ENCODE measurements around the gene CCDC134.

The CCDC134 gene

DNA sequence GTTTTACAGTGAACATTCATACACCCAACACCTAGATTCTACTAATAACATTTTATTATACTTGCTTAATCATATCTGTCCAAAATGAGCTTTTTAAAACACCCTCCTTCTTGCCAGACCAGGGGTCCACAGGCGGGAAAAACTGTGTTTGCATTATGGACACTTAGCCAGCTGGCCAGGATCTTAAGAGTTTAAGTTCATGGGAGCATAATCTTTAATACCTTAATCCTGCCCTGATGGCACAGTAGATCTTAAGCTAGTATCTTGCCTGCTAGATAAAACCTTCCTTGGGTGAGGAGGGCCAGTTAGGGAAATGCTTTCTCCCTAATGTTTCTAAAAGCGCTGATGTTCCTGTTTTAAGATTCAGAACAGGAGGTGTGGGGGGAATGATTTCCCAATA lies 13.1 kb upstream of the CCDC134 start:
- DNase-seq (ENCODE audit: low read depth) = no peak

DNA sequence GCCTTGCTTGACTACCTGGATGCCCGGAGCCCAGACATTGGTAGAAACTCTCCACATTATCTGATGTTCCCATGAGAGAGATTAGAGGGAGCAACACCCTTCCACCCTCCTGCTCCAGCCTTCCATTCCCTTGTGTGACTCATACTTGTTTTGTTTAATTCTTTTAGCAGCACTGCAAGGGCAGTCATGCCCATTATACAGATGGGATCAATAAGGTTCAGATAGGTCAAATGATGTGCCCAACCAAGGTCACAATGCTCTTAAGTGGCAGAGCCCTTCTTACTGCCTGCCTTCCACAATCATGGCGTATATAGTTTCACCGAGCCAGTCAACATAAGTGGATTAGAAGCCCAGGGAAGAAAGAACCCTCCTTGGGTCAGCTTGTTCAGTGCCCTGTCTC lies 6.6 kb upstream of the CCDC134 start:
- DNase-seq (ENCODE audit: low read depth) = no peak

DNA sequence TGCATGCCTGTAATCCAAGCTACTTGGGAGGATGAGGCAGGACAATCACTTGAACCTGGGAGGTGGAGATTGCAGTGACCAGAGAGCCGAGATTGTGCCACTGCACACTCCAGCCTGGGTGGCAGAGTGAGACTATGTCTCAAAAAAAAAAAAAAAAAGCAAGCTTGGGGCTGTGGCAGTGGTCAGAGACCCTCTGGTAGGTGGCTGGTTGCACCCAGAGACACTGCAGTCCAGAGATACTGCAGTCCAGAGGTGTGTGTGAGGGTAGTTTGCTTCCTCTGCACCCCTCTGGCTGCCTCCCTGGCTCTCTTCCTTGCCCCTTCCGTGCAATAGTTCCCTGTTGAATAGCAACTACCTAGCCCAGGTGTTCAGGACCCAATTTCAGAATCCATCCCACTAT lies 1.7 kb upstream of the CCDC134 start:
- DNase-seq (ENCODE audit: low read depth) = no peak

DNA sequence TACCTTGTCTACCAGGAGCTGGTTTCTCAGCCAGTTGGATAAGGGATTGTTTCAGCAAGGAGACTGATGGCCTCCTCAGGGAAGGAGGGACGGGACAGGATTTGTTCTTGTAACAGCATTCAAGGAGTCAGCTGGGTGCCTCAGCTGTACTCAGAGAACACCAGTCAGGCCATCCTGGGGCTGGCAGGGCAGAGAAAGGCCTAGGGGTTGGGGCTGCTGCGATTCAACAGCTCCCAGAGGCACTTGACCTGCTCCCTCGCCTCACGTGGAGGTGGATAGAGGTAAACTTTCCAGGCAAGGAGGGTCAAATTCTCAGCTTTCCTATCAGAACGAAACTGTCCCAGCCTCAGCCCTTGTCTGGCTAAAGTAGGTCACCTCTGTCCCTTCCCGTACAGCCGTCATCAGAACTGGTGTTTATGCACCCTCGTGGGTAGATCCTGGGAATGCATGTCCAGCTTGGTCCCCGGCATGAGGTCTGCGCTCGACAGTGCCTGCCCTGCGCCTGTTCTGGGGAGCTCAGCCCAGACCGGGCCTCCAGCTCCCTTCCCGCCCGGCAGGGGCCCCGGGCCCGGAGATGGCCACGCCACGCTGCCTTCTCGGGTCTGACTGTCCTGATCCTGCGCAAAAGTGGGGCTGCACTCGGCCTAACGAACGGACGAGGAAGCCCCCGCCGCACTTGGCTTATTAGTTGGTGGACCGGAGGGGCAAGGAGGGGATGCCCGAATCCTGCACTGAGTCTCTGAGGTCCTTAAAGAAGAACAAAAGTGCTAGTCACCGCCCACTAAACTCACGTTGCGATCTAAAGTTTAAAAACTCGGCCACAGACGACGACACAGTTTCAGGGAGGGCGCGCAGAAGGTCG lies 762 bp upstream of the CCDC134 start:
- peak; percentile 32 for DNase-seq (ENCODE audit: low read depth)

DNA sequence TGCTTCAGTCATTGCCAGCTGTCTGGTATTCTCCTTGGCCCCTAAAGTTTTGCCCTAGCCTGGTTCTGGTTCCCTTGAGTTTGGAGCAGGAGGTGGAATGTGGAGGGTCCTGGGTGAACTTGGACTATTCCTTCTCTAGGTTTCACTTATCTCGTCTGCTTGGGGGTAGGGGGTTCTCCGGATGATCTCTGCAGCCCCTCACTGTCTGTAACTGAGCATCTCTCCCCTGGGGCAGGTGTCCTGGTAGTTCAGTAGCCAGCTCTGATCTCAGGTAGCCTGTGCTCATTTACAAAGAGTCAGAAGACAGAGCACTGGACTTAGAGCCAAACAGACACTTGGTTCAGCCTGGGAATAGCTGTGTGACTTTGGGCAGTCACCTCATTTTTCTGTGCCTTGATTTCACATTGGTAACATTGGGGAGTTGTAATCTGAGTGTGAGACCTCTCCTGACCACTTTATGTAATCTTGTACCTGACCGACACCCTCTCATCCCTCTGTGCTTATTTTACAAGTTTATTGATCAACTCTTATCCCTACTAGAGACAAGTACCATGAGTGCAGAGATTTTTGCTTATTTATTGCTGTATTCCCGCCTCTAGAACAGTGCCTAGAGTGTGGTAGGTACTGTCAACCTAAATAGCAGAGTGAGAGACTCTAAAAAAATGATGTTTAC lies 804 bp downstream of the CCDC134 start:
- DNase-seq (ENCODE audit: low read depth) = no peak

DNA sequence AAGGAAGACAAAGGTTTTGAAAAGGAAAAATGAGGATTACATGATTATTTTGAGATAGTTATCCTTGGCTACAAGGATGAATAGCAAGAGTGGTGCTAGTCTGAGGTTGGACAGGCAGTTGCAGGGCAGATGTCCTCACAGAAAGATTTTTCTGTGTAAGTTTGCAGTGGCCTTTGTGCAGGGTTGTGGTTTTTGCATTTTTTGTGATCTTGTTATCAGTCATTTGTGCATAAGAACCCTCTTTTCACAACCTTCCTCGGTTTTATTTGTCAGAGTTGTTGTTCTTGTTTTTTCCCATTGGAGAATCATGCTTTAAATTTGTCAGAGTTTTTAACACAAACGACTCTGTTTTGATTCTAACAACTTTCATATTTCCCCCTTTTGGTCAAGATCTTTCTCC lies 1.4 kb downstream of the CCDC134 start:
- no peak for DNase-seq (ENCODE audit: low read depth)

DNA sequence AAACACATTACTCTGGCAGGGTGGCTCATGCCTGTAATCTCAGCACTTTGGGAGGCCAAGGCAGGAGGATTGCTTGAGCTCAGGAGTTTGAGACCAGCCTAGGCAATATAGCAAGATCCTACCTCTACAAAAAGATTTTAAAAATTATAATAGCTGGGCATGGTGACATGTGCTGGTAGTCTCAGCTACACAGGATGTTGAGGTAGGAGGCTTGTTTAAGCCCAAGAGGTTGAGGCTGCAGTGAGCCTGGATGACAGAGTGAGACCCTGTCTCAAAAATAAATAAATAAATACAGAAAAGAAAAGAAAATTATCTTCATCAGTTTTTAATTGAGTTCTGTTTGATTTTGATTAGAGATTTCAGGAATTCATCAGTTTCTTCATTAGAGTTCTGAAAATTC lies 5.2 kb downstream of the CCDC134 start:
- DNase-seq (ENCODE audit: low read depth) = no peak

DNA sequence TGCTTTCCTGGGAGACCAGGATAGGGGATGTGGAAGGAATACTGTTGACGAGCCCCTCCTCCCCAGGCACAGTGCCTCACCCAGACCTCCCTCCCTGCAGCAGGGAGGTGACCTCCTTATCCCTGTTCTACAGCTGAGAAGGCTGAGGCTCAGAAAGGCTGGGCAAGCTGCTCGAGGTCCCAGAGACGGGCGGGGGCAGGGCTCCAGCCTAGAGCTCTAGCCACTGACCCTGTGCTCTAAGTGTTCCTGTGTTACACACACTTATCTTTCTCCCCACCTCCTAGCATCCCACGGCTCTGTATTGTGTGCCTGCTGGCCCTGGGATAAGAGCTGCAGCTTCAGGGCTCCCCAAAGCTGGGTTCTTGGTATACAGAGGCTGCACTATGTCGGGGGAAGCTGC lies 7.9 kb downstream of the CCDC134 start:
- DNase-seq (ENCODE audit: low read depth) = no peak

DNA sequence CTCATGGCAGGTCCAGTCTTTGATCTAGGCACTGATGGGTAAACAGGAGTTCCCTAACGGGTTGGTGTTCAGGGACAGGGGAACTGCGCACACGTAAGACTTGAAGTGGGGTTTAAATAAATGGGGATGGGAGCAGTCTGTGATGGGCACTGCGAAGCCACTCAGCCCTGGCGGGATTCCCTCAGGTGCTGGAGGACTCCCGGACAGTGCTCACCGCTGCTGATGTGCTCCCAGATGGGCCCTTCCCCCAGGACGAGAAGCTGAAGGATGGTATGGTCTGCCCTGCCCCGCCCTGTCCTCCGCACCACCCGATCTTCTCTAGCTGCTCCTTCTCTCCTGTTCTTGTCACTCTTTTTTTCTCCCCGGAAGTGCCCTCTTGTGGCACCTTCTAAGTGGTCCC lies 9.5 kb downstream of the CCDC134 start:
- no peak for DNase-seq (ENCODE audit: low read depth)

DNA sequence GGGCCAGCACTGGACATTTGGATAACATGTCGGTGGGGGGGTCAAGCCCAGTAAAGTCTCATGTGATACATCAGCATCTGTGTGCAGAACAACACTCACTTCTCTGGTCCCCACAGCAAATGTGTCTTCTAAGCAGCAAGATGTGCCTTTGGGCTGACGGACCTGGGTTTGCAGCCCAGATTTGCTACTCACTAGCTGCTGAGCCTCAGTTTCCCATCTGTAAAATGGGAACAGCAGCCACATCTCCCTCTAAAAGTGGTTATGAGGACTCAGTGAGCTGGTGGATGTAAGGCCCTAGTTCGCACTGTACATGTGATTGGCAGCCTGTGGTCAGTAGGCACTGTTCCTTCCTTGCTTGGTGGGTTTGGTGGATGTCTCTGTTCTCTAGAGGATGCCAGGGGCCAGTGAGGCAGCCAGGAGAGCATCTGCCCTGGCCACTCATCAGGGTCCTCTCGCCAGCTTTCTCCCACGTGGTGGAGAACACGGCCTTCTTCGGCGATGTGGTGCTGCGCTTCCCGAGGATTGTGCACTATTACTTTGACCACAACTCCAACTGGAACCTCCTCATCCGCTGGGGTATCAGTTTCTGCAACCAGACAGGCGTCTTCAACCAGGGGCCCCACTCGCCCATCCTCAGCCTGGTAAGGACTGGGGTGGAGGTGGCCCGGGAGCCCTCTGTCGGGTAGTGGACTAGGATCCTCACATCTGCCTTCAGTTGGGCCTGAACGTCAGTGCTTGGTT lies 12.5 kb downstream of the CCDC134 start:
- no peak for DNase-seq (ENCODE audit: low read depth)

DNA sequence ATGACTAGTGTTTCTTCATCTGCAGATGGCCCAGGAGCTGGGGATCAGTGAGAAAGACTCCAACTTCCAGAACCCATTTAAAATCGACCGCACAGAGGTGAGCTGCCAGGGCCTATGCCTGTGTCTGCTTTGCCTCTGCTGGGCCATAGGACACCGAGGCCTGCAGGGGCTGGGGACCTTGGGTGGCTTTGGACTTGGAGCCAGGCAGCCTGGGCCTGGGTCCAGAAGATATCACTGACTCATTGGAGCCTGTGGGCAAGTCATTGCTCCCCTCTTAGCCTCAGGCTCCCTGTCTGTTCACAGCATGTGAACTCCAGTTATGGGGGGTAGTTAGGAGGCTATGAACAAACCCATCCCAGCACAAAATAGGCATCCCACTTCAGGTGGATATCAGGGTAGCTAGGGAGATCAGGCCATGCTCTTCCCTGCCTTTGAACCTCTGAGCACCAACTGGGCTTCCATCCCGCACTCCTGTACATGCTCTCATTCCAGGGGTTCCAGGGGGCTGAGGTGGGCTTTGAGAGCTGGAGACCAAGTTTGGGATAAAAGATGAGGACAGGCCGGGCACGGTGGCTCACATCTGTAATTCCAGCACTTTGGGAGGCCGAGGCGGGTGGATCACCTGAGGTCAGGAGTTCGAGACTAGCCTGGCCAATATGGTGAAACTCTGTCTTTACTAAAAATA lies 13.4 kb downstream of the CCDC134 start:
- DNase-seq (ENCODE audit: low read depth) = peak; percentile 30

DNA sequence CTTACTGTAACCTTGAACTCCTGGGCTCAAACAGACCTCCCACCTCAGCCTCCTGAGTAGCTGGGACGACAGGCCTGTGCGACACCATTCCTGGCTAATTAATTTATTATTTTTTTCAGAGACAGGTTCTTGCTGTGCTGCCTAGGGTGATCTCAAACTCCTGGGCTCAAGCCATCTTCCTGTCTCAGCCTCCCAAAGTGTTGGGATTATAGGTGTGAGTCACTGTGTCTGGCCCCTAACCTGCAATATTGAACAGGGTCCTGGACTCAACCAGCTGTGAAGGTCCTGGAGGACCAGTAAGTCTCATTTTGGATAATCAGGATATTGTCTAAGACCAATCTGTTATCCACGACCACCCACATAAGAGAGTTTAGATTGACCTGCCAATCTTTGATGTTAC lies 15.2 kb downstream of the CCDC134 start:
- no peak for DNase-seq (ENCODE audit: low read depth)

DNA sequence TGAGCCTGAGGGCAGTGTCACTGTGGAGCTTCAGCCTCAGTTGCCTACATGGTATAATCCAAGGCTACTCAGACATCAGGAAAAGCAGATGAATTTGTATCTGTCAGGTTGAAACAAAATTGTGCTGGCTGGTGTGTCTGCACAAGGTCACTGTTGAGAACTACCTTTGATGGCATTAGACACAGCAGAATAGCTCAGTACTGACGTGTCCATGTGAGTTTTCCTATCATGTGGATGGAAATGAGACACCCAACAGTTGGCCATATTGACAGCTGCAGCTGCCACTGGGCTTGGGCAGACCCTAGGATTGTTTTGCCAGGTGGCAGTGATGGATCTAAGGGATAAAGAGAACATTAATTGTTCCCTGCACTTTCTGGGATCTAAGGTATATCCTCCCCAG lies 15.8 kb downstream of the CCDC134 start:
- no peak for DNase-seq (ENCODE audit: low read depth)

DNA sequence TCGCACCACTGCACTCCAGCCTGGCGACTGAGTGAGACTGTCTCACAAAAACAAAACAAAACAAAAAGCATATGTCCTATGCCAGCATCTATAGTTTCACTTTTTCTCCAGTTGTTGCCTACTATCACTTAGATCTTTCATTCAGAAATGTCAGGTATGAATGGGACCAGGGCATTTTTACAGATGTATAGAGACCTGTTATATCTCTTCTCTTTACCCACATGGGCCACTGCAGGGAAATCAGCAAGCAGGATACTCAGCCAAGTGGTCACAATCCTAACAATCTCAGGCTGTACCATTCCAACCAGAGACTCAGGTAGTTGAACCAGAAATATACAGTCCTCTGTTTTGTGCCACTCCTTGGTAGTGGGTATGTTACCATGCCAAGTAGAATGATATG lies 16.4 kb downstream of the CCDC134 start:
- DNase-seq (ENCODE audit: low read depth) = no peak

DNA sequence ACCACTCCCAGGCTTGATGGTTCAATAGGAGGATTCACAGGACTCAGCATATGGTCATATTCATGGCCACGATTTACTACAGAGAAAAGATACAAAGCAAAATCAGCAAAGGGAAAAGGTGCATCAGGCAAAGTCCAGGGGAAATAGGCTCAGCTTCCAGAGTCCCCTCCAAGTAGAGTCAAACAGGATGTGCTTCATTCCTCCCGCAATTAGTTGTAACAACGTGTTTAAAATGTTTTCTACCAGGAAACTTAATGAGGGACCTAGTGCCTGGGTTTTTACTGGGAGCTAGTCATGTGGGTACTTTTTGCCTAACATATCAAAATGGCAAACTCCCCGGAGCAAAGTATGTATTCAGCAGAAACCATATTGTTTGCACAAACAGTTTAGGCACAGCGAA lies 17.5 kb downstream of the CCDC134 start:
- DNase-seq (ENCODE audit: low read depth) = no peak

DNA sequence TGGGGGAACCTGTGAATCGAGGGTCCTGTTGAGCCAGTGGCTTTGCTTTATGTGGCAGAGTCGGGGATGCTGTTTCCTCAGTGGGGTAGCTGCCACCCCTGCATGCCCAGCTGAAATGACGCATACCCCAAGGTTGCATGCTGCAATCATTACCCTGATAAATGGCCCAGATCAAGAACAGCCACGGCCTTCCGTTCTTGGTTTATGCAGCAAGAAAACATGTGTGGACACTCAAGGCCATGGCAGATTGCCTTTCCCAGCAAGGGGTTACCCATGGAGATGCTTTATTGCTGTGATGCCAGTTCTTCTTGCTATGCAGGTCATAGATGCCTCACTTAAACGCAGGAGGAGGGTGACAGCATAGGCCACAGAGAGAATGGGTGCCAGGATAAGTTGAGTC lies 18.1 kb downstream of the CCDC134 start:
- DNase-seq (ENCODE audit: low read depth) = no peak

DNA sequence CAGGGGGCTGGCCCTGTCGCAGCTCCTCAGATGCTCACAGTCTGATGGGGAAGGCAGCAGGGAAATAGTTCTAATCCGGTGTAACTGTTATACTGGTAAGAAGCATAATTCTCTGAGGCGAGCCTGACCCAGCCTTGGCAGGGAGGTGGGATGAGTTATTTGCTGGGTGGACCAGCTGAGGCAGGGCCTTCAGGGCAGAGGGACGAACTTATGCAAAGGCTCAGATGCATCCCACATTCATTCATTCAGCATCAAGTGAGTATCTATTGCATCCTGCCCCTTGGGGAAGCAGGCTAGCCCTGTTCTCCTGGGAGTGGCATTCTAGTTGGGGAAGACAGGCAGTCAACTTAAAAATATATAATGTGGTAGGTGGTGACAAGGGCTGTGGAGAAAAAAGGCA lies 18.8 kb downstream of the CCDC134 start:
- DNase-seq (ENCODE audit: low read depth) = no peak

DNA sequence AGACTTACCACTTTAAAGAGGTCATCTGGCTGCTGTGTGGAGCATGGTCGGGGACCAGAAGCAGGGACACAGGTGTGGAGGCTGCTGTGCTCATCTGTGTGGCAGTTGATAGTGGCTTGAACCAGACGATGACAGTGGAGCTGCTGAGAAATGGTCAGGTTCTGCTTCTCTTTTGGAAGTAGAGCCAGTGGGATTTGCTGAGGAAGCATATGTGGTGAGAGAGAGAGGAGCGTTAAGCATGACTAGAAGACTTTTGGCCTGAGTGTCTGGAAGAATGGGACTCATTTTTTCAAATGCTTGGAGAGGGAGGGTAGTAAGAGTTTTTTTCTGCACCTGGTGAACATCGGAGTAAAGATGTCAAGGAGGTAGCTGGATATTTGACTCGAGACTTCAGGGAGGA lies 20.0 kb downstream of the CCDC134 start:
- no peak for DNase-seq (ENCODE audit: low read depth)

DNA sequence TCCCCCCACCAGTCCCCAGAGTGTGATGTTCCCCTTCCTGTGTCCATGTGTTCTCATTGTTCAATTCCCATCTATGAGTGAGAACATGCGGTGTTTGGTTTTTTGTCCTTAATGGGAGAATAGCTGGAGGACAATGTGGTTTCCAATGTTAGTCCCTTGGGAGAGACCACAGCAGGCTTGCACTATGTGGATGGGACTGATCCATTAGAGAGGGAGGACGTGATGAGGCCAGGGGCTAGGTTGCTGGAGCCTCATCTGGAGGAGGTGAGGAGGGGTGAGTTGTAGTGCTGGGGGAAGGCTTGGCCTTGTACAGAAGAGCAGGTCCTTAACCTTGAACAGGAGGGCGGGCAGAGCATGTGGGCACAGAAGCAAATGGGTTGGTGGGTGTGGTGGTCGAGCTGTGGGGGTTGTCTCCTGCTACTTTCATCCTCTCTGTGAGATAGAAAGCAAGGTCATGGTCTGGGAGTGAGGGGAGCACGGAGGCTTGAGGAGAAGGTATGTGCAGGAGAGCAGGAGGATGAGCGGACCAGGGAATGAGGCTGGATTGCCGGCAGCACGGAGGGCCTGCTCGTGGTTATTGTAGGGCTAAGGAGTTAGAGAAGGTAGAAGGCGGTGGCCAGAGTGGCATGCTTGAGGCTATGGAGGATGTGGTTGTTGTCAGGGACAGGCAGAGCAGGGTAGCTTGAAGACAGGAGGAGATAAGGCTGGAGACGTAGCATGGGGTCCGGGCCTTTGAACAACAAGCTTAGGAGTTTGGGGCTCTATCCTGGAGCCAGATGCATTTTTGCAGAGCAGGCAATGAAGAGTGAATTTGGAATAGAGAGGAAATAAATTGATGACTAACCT lies 21.2 kb downstream of the CCDC134 start:
- DNase-seq (ENCODE audit: low read depth) = no peak

DNA sequence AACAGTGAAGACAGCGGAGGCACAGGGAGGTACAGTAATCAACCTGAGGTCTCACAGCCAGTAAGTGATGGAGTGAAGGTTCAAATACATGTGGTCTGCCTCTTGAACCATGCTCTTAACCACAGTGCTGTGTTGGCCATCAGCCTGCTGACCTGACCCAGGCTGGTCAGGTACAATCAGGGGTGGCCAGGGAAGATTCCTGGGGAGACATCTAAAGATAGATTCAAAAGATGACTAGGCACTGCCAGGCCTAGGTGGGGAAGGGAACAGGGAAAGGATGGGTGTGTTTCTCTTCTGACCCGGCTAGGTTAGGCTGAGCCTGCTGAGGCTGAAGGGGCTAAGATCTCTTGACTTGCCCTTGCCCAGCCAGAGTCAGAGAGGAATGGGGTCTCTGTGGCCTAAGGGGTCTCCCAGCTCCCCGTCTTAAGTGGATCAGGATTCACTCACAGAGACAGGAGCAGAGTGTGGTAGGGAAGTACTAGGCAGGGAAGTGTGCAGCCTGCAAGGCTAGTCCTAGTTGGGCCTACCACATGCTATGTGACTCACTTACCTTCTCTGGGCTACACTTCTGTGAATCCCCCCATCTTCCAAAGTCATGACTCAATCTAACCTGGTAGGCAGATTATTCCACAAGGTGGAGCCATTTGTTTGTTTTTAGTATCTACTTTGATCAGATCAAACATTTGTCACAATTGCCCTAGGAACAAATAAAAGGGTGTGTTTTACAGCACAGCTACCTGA lies 22.0 kb downstream of the CCDC134 start:
- peak; percentile 61 for DNase-seq (ENCODE audit: low read depth)

DNA sequence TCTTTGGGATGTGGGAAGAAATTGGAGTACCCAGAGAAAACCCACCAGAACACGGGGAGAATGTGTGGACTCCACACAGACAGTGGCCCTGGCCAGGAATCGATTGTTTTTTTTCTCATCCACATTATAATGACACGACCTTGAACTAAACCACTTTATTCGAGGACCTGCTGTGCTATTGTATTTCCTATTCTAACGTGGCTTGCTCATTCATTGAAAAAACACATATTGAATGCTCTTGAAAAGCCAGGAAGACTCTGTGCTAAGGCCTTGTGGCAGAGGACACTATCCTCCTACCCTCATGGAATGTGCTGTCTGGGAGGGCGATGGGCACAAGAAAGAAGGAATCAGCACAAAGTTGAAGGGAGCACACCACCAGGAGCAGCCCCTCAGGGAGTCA lies 23.3 kb downstream of the CCDC134 start:
- DNase-seq (ENCODE audit: low read depth) = no peak
